GM12864 (cell line): Measurements from ENCODE around the gene NKPD1.

ENCODE experiments used
- DNase-seq: peaks from one replicate; pipeline ENCODE4 v3.0.0-alpha.2; 2011; ENCODE audit warnings: low read depth
- H3K4me3 ChIP-seq: 2 replicates; pipeline ENCODE4 v1.5.1; 2011; ENCODE audit warnings: mild to moderate bottlenecking, low read depth, low read length, control low read depth
- TF ChIP-seq, protein P1 (sequence below): IDR thresholded peaks from 2 replicates; pipeline ENCODE4 v1.5.1; 2011; ENCODE audit warnings: low read depth, mild to moderate bottlenecking, moderate library complexity, low read length, control low read depth, inconsistent platforms; ENCODE audit errors: missing control alignments

Gene NKPD1

DNA sequence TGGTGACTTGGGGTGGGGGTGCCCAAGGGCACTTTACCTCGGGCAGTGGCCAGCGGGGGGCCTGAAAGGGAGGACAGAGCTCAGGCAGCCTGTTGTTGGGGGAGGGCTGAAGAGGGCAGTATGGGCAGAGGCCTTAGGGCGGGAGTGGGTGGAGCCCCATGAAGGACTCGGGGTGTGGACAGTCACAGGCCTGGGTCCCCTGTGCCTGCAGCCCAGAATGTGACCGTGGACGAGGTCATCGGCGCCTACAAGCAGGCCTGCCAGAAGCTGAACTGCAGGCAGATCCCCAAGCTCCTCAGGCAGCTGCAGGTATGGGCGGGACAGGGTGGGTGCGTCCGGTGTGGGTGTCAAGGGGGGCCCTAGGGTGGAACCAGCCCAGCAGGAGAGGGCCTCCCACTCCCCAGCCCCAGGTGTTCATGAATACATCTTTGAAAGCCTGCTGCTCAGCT, 22.5 kb downstream of the NKPD1 start:
- H3K4me3 ChIP-seq = no peak overlapping the region
- DNase-seq = no peak
- TF ChIP-seq, protein P1, sequence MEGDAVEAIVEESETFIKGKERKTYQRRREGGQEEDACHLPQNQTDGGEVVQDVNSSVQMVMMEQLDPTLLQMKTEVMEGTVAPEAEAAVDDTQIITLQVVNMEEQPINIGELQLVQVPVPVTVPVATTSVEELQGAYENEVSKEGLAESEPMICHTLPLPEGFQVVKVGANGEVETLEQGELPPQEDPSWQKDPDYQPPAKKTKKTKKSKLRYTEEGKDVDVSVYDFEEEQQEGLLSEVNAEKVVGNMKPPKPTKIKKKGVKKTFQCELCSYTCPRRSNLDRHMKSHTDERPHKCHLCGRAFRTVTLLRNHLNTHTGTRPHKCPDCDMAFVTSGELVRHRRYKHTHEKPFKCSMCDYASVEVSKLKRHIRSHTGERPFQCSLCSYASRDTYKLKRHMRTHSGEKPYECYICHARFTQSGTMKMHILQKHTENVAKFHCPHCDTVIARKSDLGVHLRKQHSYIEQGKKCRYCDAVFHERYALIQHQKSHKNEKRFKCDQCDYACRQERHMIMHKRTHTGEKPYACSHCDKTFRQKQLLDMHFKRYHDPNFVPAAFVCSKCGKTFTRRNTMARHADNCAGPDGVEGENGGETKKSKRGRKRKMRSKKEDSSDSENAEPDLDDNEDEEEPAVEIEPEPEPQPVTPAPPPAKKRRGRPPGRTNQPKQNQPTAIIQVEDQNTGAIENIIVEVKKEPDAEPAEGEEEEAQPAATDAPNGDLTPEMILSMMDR = no peak

DNA sequence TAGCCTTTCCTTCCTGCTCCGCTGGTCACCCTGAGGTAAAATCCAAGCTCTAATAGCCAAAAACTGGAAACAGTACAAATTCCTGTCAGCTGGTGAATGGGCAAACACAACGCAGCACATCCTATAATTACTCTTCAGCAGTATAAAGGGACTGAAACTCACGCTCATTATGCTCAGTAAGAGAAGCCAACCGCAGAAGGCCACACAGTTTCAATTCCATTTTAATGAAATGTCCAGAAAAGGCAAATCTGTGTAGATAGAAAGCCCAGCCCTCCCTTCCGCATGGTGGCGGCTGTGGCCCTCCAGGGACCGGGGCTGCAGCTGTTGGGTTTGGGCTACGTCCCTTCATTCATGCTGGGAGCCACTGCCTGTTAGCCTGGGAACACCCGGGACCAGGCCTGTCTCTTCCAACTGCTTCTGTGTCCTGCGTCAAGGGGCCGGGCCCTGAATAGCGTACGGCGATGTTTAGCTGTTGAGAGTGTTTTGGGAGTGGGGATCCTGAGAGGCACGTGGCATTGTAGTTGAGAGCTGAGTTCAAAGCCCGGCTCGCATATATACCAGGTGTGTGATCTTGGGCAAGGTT, 23.5 kb downstream of the NKPD1 start:
- peak overlapping the region; percentile 43 for H3K4me3 ChIP-seq
- peak; percentile 83 for DNase-seq
- TF ChIP-seq, protein P1 = no peak

DNA sequence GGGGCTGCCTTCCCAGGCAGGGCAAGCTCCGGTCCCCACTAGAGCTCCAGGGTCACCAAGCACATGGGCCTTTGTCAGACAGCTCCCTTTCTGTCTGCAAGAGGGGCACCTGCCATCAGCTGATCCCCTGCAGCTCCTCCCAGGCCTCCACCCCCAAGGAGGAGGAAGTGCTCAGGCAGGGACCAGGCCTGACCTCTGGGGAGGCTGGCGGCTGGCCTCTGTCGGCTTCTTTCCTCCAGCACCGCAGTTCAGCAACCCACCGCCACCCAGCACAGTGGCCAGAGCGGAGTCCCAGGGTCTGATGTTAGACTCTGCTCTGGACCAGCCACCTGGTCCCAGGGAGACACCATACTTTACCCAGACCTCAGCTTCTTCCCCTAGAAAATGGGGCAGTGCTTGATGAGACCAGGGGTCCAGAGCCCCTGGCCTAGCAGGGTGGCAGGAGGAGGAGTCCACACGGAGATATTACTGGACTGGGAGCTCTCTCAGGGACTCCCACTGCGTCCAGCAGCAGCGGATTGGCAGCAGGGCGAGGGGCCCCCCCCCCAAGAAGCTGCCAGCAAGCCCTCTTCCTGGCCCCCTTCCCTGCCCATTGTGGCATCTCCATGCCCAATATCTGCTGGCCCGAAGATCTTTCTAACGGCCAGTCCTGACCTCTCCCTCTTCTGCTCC, 24.1 kb downstream of the NKPD1 start:
- TF ChIP-seq, protein P1 = no peak
- DNase-seq = peak; percentile 36
- peak overlapping the region; percentile 43 for H3K4me3 ChIP-seq

DNA sequence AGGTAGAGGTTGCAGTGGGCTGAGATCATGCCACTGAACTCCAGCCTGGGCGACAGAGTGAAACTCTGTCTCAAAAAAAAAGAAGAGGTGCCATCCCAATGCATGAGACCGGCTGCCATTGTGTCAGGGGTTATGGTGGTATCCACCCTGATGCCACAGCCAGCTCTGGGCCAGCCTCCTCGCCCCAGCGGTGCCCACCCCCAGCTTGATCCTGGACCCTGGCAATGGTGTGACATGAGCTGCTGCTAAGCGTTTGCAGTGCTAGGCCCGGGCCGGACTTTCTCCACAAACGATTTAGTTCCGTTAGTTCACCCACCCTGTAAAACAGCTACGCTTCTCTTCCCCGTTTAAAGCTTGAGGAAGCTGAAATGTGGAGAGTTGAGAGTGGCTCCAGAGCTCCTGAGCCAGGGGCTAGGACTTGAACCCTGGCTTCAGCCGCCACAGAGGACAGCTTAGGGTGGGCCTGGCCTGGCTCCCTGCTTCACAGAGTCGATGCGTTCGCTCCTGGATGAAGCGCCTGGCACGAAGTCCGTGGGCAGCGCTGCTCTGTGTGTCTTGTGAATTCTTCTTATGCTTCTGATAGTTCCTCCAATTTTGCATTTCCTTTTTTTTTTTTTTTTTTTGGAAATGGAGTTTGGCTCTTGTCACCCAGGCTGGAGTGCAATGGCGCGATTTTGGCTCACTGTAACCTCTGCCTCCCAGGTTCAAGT, 25.5 kb downstream of the NKPD1 start:
- H3K4me3 ChIP-seq = no peak overlapping the region
- TF ChIP-seq, protein P1 = no peak
- no peak for DNase-seq

DNA sequence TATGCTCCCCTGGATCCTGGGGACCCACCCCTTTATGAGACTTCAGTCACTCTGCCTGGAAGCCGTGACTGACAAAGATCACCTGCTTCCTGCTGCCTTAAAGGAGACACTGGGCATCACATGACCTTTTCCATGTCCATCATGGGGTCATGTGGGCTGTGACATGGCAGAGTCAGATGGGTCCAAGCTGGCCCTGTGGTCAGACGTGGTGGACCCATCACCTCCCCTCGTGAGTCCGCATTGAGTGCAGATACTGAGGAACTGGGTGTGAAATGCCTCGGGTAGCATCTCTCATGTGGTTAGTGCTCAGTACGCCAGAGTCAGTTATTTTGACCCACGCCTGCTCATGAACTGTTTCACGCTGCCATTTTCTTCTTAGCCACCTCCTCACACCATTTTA, 27.1 kb downstream of the NKPD1 start:
- DNase-seq = no peak
- TF ChIP-seq, protein P1 = no peak
- H3K4me3 ChIP-seq = no peak overlapping the region

DNA sequence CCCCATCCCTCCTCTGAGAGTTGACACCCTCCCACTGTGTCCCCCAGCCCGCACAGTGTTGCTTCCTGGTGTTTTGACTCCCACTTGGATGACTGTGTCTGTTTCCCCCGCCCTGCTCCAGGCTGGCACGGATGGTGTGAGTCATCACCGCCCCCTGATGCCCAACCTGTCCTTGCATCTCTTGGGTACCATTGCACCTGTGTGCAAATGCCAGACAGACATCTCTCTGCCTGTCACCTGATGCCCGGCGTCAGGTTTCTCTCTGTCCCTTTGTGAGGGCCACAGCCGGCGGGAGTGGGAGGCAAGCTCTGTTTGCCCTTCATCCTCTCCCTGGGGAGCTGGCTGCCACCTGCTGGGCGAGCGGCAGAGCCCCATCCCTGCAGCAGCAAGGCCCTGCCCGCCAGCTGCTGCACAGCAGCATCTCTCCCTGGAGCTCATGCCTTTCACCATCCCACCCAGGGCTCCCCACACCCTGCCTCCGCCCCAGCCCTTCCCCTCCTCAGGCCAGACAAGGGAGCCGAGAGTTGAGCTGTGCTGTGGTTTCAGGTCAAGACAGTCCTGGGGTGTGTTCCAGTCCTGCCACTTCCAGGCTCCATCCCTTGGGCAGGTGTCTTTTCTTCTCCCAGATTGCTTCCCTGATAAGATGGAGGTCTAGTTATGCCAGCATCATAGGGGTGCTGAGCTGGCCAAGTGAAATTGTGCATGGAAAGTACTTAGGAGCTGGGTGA, 29.7 kb downstream of the NKPD1 start:
- no peak overlapping the region for H3K4me3 ChIP-seq
- no peak for DNase-seq
- TF ChIP-seq, protein P1 = peak; percentile 58
